Pancreas (tissue), 10 donors: ENCODE results near the gene ZNF774. TPM values are rescaled to one million over a fixed set of nuclear protein-coding genes. Genes with fewer than 3 reads are reported as not detected.

Source experiments
- ATAC-seq, 4 donors: fragments of 200-7000 bp; cut with Tn5 transposase; one replicate each; pipeline versions ENCODE4 v1.8.0 to v1.9.1; 2020; ENCODE audit warnings: mild to moderate bottlenecking in 4 of 4, moderate library complexity in 4 of 4
- DNase-seq, 6 donors: peaks; one replicate each; pipeline ENCODE4 v3.0.0-alpha.2; 2020
- FAIRE-seq: peaks from 2 replicates; lab custom pipeline; 2012; peaks lifted over from hg19 to GRCh38; lab: Jason Lieb, UNC
- H3K27ac ChIP-seq, 4 donors: fragments of 200-600 bp; sonication (generic); 1 replicate in 3 of 4; 2 replicates in 1 of 4; pipeline versions ENCODE4 v1.5.0 to v1.8.0; 2020
- H3K27me3 ChIP-seq, 4 donors: fragments of 200-600 bp; one replicate each; pipeline ENCODE4 v1.8.0; 2021
- H3K36me3 ChIP-seq, 3 donors: fragments of 200-600 bp; sonication (generic) in 1 of 3; one replicate each; pipeline versions ENCODE4 v1.5.0 to v1.8.0; 2020 to 2021
- H3K4me1 ChIP-seq, 3 donors: fragments of 200-600 bp; one replicate each; pipeline ENCODE4 v1.8.0; 2021
- H3K4me3 ChIP-seq, 4 donors: fragments of 200-600 bp; sonication (generic) in 2 of 4; one replicate each; pipeline versions ENCODE4 v1.5.0 to v1.8.0; 2020 to 2021
- H3K9me3 ChIP-seq, 4 donors: fragments of 200-600 bp; one replicate each; pipeline ENCODE4 v1.8.0; 2021
- WGBS, 2 donors: extraction: QIAGEN DNeasy Blood & Tissue Kit; methylation state at CpG; one replicate each; pipeline ENCODE4 v1.1.7; 2013; 5-methylcytosine and 5-hydroxymethylcytosine counted together
- intact Hi-C, 3 donors: fragments of 100-400 bp; cut with DNase I; formaldehyde crosslinking; loops; one replicate each; pipeline versions ENCODE4 v1.11.1 to v1.14.2; 2022
- polyA plus RNA-seq, 2 donors: library from polyadenylated mRNA; stranded (reverse); fragments of 200-250 nt; gene quantifications; one replicate each; pipeline ENCODE4 v1.2.3, GENCODE V29; 2013
- total RNA-seq, 6 donors: library from RNA; stranded (reverse); fragmentation: NEBNext Ultra II Directional in 4 of 6; extraction: Animal tissue kit (Norgen Biotek cat#: 25700) in 4 of 6; gene quantifications; one replicate each; pipeline versions ENCODE4 v1.2.1 to v1.2.4, GENCODE V29; 2021 to 2023
- TF ChIP-seq, protein P1 (sequence below), 4 donors: fragments of 200-600 bp; sonication (generic) in 3 of 4; IDR thresholded peaks; one replicate each; pipeline versions ENCODE4 v1.5.0 to v1.8.0; 2021; ENCODE audit warnings: antibody characterized with exemption in 4 of 4
- donor health status: healthy with polysubstance abuse.
- donor health status: DM: no; HTN: no; CAD: no; lungs with moderate emphysema.
- donor health status: DM: no; HTN: no; CAD: no.
- donor health status: control.
- donor health status: control.
- donor health status: Bipolar disorder and iron deficiency.
- donor health status: DM: yes; HTN: yes; CAD: no.
- donor health status: DM: no; HTN: no; CAD: no.
- donor health status: DM: no; HTN: no; CAD: no.
- donor health status: DM: yes; HTN: yes; CAD: no.

Gene ZNF774
- total and polyA plus RNA-seq, 8 donors: 2.2 to 11.9 (median 4.3) TPM

- Histone ChIP-seq H3K27me3 (no peaks in the 10 kb centered on the region), H3K4me1 (peaks cover 0 to 7% (median 0%) of the 10 kb centered on the region in 3 donors), H3K36me3 (peaks cover 0 to 4% (median 0%) of the 10 kb centered on the region in 3 donors), H3K27ac (no peak overlapping the region), H3K4me3 (no peak overlapping the region), H3K9me3 (no peaks in the 10 kb centered on the region)
- TF ChIP-seq, protein P1, sequence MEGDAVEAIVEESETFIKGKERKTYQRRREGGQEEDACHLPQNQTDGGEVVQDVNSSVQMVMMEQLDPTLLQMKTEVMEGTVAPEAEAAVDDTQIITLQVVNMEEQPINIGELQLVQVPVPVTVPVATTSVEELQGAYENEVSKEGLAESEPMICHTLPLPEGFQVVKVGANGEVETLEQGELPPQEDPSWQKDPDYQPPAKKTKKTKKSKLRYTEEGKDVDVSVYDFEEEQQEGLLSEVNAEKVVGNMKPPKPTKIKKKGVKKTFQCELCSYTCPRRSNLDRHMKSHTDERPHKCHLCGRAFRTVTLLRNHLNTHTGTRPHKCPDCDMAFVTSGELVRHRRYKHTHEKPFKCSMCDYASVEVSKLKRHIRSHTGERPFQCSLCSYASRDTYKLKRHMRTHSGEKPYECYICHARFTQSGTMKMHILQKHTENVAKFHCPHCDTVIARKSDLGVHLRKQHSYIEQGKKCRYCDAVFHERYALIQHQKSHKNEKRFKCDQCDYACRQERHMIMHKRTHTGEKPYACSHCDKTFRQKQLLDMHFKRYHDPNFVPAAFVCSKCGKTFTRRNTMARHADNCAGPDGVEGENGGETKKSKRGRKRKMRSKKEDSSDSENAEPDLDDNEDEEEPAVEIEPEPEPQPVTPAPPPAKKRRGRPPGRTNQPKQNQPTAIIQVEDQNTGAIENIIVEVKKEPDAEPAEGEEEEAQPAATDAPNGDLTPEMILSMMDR (IDR thresholded peaks at IDR 0.05): no peak
- DNase-seq (no peak), FAIRE-seq (no peak), ATAC-seq (no peak)
- intact Hi-C loops: no loop called here
- WGBS, 2 donors: 91 to 94% methylated on average over 15 of the region's 15 CpGs
Observed at GRCh38 chr15:90365414-90366055, 13.5 kb downstream of the ZNF774 start.

DNA sequence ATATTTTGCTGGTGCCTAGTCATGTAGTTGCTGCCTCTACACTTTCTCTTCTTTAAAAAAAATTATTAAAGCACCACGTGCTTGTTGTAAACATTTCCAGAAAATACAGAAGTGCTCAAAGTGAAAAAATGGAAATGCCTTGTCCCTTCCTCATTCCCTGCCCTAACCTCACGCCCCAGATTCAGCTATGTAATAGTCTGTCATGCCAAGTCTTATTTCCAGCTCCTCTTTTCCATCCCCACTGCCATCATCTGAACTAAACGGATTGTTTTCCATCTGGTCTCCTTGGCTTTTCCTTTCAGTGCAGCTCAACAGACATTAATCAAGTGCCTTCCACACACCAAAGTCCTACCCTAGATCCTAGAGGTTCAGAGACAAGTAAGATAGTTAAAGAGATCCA lies 15.5 kb downstream of the ZNF774 start:
- intact Hi-C loops: no loop called here
- TF ChIP-seq, protein P1 (IDR thresholded peaks at IDR 0.05): no peak
- FAIRE-seq: no peak
- H3K36me3 ChIP-seq: no peaks in the 10 kb centered on the region
- peak in 3 of 4 donors; percentile 32 to 72 (median 60) for ATAC-seq
- peak overlapping the region in 1 of 4 donors; percentile 3 for H3K27ac ChIP-seq
- WGBS, 2 donors: 57 to 61% methylated on average over 3 of the region's 3 CpGs
- peaks cover 0 to 4% (median 0%) of the 10 kb centered on the region in 3 donors for H3K4me1 ChIP-seq
- no peaks in the 10 kb centered on the region for H3K27me3 ChIP-seq
- no peak for DNase-seq
- H3K4me3 ChIP-seq: no peak overlapping the region
- no peaks in the 10 kb centered on the region for H3K9me3 ChIP-seq

DNA sequence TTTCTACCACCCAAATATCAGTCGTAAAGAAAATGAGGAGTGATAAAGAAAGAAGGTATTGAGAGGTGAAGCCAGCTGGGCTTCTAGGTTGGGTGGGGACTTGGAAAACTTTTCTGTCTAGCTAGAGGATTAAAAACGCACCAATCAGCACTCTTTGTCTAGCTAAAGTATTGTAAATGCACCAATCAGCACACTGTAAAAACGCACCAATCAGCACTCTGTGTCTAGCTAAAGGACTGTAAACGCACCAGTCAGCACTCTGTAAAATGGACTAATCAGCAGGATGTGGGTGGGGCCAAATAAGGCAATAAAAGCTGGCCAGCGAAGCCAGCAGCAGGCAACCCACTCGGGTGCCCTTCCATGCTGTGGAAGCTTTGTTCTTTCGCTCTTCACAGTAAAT lies 23.0 kb downstream of the ZNF774 start:
- intact Hi-C loops: no loop called here
- no peak for FAIRE-seq
- no peak for DNase-seq

DNA sequence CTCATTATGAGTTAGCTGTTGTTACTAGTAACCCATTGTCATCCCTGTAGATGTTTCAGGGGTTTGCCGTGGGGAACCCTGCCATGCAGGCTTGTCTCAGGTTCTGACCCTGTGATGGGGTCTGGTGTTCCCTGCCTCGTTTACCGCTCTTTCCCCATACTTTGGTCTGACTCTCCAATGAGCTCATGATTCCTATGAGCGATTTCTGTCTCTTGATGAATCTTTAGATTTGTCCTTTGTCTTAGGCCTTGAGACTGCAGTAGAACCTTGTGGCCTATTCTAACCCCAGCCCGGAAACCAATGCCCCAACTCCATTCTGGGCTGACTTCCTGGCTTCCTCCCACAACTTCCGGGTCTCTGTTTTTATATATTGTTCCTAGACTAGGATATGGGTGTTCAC lies 24.7 kb downstream of the ZNF774 start:
- peak in 1 of 4 donors; percentile 30 for ATAC-seq

More for the DNA sequence above, 23.0 kb downstream of the ZNF774 start:
- WGBS, 2 donors: 95 to 98% methylated on average over 7 of the region's 7 CpGs
- Histone ChIP-seq H3K27ac (no peak overlapping the region), H3K4me3 (no peak overlapping the region), H3K9me3 (no peaks in the 10 kb centered on the region), H3K27me3 (no peaks in the 10 kb centered on the region), H3K4me1 (peaks cover 0 to under 1% (median 0%) of the 10 kb centered on the region in 3 donors), H3K36me3 (no peaks in the 10 kb centered on the region)
- ATAC-seq: no peak
- TF ChIP-seq, protein P1 (IDR thresholded peaks at IDR 0.05): no peak

More for the DNA sequence above, 24.7 kb downstream of the ZNF774 start:
- FAIRE-seq: no peak
- DNase-seq: no peak
- H3K36me3 ChIP-seq: no peaks in the 10 kb centered on the region
- WGBS, 2 donors: 89 to 91% methylated on average over 6 of the region's 6 CpGs
- no peaks in the 10 kb centered on the region for H3K27me3 ChIP-seq
- no peaks in the 10 kb centered on the region for H3K9me3 ChIP-seq
- intact Hi-C loops: no loop called here
- no peaks in the 10 kb centered on the region for H3K4me1 ChIP-seq
- H3K4me3 ChIP-seq: no peak overlapping the region
- H3K27ac ChIP-seq: no peak overlapping the region
- TF ChIP-seq, protein P1 (IDR thresholded peaks at IDR 0.05): no peak
